Central memory CD4-positive, alpha-beta T cell (primary cell): ENCODE measurements around the gene GPATCH2L.

Experiments used
- DNase-seq: peaks from one replicate; pipeline ENCODE4 v3.0.0; 2022
- total RNA-seq, 3 experiments: gene quantifications; one replicate each; lab custom pipeline; 2026; lab: John Stamatoyannopoulos, UW

Gene GPATCH2L
- 72.3 to 148 (median 118) reads per million in 3 experiments for total RNA-seq

DNA sequence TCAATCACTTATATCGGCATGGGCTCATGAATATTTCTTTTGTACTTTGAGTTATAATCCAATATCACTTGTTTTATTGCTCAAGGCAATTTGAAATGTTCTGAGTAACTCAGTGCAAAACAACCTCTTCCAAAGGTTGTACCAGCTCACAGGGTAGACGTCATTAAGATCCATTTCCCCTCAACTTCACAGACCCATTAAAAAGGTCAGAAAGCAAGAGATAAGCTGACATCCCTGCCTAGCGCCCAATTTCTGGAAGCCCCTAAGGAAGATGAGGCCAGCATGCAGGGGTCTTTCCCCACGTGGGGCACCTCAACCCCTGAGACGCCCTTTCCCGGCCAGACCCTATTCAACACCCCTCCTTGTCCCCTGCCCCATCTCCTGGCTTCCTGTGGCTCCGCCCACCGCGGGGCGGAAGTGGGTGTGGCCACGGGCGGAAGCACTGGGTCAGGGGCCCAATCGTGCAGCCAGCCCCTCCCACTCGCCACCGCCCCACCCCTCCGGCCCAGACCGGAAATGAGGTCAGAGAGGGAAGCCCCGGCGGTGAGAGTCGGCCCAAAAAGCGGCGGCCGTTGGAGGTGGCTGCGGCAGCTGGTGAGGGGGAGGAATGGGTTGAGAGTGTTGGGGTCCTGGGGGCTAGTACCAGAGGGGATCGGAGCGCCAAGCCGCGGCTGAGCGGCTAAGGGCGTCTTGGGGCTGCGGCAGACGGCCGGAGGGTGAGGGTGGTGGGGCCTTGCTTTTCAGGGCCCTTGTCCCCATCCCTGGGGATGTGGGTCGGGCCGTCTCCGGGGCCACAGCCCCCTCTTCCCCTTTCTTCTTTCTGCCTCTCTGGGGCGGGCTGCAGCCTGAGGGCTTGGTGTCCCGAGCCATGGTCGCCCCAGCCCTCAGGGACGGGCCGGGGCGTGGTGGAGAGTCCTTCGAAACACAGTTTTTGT is at the start of gene GPATCH2L:
GPATCH2L (plus strand) TSS at position 525 of the 935 bp plus-strand sequence. CDS start 2,442 bp downstream, outside the sequence.
- peak; percentile 94 for DNase-seq

DNA sequence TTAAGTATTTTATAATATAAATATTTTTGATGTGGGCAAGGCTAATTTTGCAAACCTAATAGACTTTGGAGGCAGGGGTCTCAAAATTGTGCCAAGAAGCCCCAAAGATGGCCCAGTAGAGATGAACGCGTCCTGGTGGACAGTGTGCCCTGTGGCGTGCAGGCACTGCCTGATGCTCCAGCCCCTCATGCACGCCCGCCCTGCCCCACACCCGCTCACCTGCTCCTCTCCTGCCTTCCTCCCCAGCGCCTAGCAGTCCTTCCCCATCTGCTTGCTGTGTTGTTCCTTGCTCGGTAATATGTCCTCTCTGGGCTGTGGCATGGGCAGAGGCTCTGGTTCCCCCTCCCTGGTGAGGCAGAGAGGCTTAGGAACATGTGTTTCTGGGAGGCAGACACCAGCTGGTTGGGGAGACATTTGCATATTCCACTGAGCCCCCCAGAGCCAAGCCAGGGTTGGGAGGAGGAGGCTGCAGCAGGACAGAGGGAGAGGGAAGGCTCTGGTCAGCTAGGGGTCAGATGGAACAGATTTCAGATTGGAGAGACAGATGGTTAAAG is 46.8 kb upstream of the GPATCH2L start:
- DNase-seq: no peak

DNA sequence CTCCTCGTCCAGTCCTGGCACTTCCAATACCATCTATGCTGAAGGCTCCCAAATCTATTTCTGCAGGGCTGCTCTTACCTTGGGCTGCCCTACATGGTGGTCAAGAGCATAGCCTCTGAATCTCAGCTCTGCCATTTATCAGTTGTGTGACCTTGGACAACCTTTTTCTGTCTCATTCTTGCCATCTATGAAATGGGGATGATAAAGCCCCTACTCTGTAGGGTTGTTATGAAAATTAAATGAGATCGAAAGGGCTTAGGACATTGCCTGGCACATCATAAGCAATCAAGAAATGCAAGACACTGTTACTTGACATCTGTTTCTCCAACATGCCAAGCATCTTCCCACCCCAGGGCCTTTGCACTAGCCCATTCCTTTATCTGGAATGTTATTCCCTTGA is 45.5 kb upstream of the GPATCH2L start:
- DNase-seq: no peak

DNA sequence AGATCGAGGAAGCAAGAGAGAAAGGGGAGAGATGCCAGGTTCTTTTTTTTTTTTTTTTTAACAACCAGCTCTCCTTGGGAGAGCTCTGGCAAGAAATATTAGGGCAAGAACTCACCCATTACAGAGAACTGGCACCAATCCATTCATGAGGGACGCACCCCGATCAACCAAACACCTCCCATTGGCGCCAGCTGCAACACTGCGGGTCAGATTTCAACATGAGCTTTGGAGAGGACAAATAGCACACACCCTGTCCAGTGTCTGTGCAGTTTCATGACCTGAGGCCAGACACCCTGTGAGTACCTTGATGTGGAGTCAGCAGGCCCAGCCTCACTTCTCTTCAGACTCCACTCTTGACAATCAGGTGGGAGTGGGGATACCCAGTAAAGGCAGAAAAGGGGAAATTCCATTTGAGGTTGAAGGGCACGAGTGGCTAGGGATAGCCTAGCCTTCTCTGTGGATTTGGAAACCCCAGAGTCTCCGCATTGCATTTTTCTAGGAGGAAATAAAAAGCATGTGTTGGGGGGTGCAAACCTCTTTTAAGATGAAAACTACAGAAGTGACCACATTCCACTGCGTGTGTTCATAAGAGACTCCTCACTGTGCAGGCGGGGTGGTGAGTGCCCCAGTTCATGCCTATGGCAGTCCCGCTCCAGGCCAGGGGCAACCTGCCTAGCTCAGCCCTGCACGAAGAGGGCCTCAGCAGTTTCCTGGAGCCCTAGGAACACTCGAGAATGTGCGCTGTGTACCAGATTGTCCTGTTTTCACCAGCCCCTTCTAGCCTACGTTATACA is 42.4 kb upstream of the GPATCH2L start:
- no peak for DNase-seq

DNA sequence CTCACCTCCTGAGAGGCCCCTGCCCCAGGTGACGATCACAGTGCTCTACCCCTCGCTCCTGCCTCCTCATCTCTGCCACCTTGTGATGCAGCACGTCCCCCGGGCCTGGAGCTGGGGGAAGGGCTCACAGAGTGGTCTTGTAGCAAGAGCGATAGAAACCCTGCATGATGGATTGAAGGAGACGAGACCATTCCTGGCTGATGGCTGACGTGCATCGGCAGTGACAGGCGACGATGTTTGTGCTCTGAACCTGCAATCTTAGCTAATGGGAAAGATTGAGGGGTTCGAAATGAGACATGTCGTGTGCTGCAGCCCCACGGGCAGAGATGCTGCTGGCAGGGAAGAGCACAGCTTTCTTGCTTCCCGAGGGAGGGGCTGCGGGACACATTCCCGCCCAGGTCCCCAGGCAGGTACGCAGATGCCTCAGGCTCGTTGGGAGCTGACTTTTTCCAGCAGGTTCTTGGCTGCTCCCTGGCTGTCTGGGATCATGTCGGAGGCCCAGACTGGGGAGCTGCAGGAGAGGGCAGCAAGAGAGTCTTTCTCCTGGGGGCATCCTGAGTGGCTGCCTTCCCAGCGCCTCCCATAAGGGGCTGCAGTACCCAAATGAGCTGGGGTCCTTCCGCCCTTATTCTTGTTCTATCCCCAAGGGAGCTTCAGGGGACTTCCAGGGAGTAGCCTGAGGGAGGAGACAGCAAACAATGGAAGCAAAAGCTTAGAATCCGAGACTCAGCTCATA is 38.7 kb upstream of the GPATCH2L start:
- DNase-seq: no peak

DNA sequence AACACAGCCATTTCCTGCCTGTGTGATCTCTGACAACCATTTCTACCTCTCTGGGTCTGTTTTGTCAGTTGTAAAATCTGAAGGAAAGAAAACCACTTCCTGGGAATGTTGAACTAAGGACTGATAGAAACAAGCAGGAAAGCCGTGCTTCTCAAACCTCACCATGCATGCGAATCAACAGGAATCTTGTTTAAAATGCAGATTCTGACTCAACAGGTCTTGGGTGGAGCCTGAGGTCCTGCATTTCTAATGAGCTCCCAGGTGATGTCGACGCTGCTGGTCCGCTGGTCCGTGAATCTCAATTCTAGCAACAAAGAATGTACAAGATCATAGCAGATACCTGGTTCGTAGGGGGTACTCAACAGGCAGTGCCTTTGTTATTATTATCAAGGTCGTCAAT is 38.0 kb upstream of the GPATCH2L start:
- no peak for DNase-seq

DNA sequence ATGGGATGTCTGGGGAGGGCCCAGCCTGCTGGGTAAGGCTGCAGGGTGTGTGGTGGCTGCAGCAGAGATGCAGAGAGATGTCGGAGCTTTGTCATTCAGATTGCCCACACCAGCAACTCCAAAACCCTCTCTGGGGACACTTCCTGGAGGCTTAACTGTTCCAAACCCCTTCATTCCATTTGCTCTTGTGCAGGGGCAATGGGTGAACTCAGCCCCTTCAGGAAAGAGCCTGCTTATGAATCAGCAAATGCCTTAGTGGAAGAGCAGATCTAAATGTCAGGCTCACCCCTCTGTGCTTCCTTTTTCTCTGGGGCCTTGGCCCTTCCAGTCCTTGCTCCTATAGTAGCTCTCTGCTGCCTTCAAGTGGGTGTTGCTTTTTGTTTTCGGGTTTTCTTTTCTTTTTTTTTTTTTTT is 36.7 kb upstream of the GPATCH2L start:
- no peak for DNase-seq

DNA sequence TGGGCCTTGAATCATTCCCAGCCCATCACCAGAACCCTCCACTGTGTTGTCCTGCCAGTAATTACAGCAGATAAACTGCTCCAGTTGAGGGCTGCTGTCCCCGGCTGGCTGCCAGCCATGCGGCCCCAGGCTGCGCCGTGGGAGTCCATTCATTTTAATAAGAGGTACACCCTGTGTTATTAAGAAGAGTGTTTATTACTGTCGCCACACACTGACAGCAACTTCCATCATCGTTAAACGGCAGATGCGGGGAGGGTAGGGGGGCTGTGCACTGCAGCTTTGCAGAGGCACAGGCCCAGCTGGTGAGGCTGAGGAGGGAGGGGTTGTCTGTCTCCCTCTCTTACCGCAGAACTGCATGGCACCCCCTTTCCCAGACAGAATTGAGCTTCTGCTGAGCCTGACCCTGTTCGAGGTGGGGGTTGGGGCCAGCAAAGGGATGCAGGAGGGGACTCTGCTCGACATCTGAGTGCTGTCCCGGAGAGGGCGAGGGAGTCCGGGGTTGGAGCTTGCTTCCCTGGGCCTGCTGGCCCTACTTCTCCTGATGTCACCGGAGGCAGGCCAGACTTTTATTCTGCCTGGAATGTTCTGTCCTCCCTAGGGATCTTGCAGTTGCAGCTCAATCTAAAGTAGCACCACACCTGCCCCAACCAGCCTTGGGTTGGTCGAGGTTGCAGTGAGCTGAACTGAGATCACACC is 33.8 kb upstream of the GPATCH2L start:
- no peak for DNase-seq

DNA sequence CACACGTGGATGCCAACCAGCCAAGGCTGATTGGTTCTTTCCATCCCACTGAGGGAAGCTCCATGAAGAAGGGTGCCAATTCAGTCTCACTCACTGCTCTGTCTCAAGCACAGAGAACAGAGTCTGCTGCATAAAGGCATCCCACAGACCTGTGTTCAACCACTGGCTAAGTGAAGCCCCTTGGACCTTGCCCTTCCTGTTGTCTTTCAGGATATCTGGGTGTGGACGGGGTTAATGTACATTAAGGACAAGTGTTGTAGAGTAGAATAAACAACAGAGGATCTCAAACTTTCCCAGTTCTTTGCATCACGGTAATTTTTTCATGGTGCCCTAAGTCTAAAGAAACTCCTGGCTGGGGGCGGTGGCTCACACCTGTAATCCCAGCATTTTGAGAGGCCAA is 33.1 kb upstream of the GPATCH2L start:
- no peak for DNase-seq

DNA sequence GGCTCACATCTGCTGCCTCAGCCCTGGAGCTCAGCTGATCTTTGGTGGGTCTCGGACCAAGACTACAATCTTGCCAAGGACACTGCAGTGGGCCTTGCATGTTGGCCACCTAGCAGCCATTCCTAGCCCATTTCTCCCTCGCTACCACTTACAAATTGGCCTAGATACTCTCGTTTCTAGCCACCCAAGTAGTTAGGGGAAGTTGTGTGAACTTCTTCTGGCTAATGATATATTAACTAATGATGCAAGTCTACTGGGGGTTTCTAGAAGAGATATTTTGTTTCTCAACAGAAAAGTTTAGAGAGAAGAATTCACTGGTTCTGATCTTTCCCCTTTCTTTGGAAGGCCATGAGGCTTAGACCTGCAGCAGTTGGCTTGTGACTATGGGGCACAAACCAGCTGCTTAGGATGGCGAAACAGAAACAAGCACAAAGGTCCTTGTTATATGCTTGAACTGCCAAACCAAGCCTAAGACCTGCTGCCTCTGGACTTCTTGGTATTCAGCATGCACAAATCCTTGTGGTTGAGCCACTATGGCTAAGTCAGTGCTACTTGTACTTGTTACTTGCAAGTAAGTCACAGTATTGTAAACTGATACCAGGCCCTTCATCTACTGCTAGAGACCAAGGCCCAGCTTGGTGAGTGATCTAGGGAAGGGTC is 30.5 kb upstream of the GPATCH2L start:
- no peak for DNase-seq

DNA sequence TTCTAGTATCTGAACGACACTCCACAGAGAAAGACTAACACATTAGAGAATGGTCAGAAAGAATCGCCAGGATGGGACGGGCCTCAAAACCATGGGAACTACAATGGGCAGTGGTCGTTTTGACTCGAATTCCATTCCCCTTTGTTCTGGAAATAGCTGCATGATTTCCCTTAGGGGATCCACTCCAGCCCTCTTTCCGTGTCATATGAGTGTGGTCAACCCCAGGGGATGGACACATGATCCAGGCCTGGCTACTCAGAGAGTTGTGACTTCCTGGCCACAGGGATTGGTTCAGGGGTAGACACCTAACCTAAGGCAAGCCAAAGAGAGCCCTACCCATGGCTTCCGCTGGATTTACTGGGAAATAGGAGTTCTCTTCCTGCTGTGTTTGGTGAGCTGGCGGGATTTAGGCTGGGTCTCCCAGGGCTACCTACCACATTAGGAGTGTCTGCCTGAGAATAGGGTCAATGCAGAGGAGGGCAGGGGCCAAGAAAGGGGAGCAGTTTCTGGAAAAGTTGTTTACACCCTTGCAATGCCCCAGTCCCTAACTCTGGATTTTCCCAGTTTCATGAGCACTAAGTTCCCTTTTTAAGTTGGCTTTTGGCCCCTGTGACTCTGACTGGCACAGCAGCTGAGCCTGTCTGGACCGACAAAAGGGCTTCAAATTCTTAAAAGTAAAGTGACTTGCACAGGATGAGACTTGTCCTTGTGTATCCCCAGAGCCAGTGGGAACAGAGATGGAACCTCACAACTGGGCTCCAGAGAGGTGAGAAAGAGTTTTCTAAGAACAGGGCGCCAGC is 28.1 kb upstream of the GPATCH2L start:
- no peak for DNase-seq

DNA sequence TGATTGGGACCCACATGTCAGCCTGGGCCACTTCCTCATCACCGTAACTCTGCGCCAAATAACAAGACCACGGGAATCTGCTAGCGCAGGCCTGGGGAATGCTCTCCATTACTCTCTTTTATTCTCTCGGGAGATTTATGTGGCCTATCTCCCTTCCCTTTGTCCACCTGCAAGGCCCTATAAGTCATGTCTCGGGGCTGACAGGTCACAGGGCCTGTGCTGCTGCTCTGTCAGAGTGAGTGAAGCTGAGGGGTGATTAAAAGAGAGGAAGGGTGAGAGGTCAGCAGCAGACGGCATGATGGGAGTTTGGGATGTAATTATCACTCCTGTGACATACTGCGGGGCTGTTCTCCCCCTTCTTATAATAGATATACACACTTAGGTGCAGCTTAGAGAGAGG is 26.2 kb upstream of the GPATCH2L start:
- DNase-seq: no peak

DNA sequence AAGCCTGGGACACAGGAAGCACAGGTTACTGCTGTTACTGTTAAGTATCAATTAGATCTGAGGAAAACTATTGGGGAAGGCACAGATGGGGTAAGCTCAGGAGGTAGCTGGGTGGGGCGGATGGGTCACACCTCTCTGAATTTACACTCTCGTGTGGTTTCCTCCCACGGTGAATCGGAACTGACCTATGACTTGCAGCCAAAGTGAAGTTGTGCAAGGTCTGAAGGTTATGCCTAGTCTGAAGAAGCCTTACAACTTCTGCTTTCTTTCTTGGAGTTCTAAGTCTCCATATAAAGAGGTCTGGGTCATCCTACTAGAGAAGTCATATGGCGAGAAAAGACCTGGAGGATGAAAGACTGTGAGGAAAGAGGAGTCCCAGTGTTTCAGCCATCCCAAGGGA is 25.6 kb upstream of the GPATCH2L start:
- DNase-seq: no peak

DNA sequence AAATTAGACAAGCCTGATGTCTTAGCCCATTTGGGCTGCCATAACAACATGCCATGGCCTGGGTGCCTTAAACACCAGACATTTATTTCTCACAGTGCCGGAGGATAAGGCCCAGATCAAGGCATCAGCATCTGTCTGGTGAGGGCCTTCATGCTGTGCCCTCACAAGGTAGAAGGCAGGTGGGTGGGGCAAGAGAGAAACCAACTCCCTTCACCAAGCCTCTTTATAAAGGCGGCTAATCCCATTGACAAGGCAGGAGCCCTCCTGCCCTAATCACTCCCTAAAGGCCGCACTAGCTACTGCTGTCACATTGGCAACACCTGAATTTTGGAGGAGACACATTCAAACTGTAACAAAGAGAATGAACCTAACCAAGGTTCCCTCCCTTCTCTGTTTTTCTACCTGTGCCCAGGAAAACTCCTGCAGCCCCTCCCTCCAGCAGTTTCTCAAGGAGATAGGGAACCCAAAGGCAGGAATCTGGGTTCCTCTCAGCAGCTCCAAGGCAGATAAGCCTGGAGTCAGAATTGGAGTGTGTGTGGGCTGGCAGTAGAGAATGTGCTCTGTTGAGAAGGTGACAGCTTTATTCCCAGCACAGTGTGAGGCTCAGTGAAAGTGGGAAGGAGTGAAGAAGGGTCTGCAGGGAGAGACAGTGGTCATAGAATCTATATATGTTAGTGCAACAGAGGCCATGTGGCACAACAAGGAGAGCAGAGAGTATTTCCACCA is 21.7 kb upstream of the GPATCH2L start:
- DNase-seq: no peak

DNA sequence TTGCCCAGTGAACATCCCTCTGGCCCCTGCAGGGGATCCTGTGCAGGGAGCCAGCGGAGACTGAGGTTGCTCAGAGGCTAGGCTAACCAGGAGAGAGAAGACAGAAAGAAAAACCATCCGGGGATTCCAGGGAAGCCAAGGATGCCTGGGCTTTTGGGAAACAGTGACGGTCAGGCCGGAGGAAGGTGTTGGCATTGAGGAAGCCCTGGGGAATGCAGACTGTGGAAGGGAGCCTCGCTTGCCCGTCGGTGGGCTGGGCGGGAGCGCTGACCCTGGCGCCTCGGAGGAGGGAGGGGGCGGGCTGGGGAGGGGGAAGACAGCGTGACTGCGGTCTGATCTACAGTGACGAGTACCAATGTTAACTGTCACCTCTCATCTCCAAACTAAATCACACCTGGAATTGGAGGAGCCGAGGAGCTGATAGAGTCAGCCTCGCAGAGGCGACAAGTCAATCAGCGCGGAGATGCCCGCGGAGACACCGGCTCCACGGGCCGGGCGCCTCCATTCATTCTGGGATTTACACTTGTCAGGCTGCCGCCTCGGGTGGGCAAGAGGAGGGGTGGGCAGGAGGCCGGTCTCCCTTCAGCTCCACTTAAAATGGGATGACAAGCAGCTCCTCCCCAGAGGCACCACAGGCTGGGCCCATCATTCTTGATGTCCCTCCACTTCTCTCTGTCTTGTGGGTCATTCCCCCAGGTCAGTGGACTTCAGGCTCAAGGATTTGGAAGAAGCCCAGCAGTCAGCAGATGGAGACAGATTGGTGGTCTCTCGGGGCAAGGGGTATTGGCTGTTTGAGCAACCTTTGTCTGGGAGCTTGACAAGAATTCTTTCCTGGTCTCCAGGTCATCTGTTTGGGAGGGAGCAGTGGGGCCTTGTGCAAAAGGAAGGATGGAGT is 20.4 kb upstream of the GPATCH2L start:
- no peak for DNase-seq

DNA sequence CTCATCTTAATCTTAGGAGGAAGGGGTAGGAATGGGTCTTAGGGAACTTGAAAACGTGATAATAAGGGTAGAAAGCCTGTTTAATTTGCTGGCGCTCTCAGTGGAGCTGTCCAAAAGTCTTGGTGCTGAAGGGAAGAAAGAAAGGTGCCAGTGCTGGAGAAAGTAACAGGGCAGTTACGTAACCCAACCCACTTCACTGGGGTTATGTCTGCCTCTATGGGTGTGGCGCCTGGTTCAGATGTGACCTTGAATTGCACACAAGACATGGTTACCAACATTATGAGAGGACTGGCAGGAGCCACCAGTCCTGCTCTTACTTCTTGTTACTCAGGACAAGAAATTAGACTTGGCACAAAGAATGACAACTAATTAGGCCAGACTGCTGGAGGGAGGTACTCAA is 18.6 kb upstream of the GPATCH2L start:
- no peak for DNase-seq

DNA sequence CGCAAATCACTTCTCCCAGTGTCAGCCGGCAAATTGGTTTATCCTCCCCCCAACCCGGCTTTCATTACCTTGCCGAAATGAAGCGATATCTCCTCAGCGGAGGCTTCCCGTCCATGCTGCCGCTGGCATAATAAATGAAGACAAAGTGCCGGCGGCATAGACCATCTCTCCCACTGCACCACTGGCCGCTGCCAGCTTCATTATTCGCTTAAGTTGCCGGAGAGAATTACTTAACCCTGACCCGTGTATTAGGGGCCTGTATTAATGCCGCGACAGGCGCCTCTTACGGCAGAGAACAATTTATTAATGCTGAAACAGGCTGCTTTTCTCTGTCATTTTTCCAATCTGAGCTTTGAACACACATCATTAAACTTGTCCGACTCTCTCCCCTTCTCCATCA is 17.5 kb upstream of the GPATCH2L start:
- no peak for DNase-seq

DNA sequence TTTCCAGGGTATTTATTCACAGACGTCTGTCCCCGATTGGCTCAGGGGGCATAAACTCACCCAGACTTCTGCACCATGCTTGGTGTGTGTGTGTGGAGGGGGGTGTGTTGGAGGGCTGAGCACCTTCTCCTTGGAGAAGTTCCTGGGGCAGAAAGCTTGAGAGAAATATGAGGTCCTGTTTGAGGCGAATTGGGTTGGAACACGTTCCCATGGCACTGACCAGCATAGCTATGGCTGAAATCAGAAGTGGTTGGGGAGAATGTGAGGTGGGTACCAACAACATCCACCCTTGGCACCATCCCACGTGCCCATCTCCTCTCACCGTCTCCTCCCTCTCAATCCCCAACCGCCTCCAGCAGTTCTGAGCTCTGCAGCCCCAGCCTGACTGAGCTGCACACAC is 16.0 kb upstream of the GPATCH2L start:
- DNase-seq: no peak
